Upper lobe of left lung (tissue), 4 donors: ENCODE results near the gene RRP1.

Experiments used
- CTCF ChIP-seq, 6 experiments: fragments of 450-650 bp in 4 of 6; fragments of 200-600 bp in 2 of 6; sonication (generic) in 2 of 6; IDR thresholded peaks; one replicate each; pipeline ENCODE4 v1.5.1; 2016 to 2019; ENCODE audit warnings: antibody characterized with exemption in 6 of 6
- EP300 ChIP-seq, 4 donors: sonication (generic); formaldehyde crosslinking; IDR thresholded peaks; one replicate each; pipeline ENCODE4 v1.5.1; 2017; ENCODE audit warnings: antibody characterized with exemption in 4 of 4, control low read depth in 2 of 4

- TF ChIP-seq CTCF (IDR thresholded peaks at IDR 0.05) = no peak
- no peak for TF ChIP-seq EP300 (IDR thresholded peaks at IDR 0.05)
Observed at GRCh38 chr21:43762303-43763128, 26.9 kb upstream of the RRP1 start.
